ENCODE data around the gene MRPL12.

Gene MRPL12

DNA sequence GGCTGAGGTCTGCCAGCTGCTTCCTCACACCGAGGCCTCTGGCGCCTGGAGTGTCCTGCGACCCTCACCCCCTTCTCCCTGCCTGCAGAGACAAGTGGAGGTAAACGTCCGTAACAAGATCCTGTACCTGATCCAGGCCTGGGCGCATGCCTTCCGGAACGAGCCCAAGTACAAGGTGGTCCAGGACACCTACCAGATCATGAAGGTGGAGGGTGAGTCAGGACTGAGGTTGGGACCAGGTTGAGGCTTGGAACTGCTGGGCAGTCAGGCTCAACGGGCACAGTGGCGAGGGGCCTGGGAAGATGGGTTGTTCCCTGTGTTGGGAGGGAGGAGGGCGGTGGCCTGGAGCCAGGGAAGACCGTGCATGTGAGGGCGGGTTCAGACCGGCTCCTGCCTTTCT, 14.6 kb upstream of the MRPL12 start:
- H3K4me1 ChIP-seq (ENCODE audit: control insufficient read depth, insufficient read depth, low read length), result no peaks in the 10 kb centered on the region
- no peaks in the 10 kb centered on the region for H3K9me3 ChIP-seq (ENCODE audit: control insufficient read depth, insufficient read depth, low read depth, low read length)
- H3K36me3 ChIP-seq (ENCODE audit: control insufficient read depth in 2 of 2, insufficient read depth in 1 of 2, low read length in 2 of 2), result peaks cover 11 to 84% of the 10 kb centered on the region in 2 experiments; a peak in 2 of 3 replicates
- ChIA-PET CTCF (no interaction called here), POLR2A (no interaction called here)
- H3K27ac ChIP-seq (ENCODE audit: extremely low read depth, low read depth, low read length), result no peak overlapping the region
- TF ChIP-seq SP2 (tag by site-specific recombination; IDR thresholded peaks at IDR 0.05) (0 out of 2 replicates have a peak, but pooled peaks have one; percentile 23), ZNF600 (tag by site-specific recombination; IDR thresholded peaks at IDR 0.05) (peak; percentile 83), ZEB2 (tag by site-specific recombination; IDR thresholded peaks at IDR 0.05) (no peak)
- H3K4me3 ChIP-seq (ENCODE audit: low read depth, low read length), result no peak overlapping the region

- H3K27ac ChIP-seq (ENCODE audit: extremely low read depth, low read depth, low read length), result no peak overlapping the region
- TF ChIP-seq RBAK (tag by site-specific recombination; IDR thresholded peaks at IDR 0.05) (no peak), ZNF501 (tag by site-specific recombination; IDR thresholded peaks at IDR 0.05) (no peak), PRDM4 (tag by site-specific recombination; IDR thresholded peaks at IDR 0.05) (no peak), ZNF629 (tag by site-specific recombination; IDR thresholded peaks at IDR 0.05) (no peak), INSM2 (tag by site-specific recombination; IDR thresholded peaks at IDR 0.05) (no peak), ZNF791 (tag by site-specific recombination; IDR thresholded peaks at IDR 0.05) (no peak), ZNF155 (tag by site-specific recombination; IDR thresholded peaks at IDR 0.05) (no peak), ZNF561 (tag by site-specific recombination; IDR thresholded peaks at IDR 0.05; ENCODE audit: borderline replicate concordance) (no peak), KLF17 (tag by site-specific recombination; IDR thresholded peaks at IDR 0.05) (no peak), ZNF610 (tag by site-specific recombination; IDR thresholded peaks at IDR 0.05; ENCODE audit: borderline replicate concordance) (no peak), ZNF239 (tag by site-specific recombination; IDR thresholded peaks at IDR 0.05) (no peak), KLF8 (tag by site-specific recombination; IDR thresholded peaks at IDR 0.05) (no peak), ZBTB6 (tag by site-specific recombination; IDR thresholded peaks at IDR 0.05) (no peak), ZNF274 (IDR thresholded peaks at IDR 0.05; ENCODE audit: low read length) (no peak), ZNF274 (tag by site-specific recombination; IDR thresholded peaks at IDR 0.05; ENCODE audit: borderline replicate concordance) (no peak)
- TF ChIP-seq, protein P1, sequence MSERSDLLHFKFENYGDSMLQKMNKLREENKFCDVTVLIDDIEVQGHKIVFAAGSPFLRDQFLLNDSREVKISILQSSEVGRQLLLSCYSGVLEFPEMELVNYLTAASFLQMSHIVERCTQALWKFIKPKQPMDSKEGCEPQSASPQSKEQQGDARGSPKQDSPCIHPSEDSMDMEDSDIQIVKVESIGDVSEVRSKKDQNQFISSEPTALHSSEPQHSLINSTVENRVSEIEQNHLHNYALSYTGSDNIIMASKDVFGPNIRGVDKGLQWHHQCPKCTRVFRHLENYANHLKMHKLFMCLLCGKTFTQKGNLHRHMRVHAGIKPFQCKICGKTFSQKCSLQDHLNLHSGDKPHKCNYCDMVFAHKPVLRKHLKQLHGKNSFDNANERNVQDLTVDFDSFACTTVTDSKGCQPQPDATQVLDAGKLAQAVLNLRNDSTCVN (tag by site-specific recombination; optimal IDR thresholded peaks at IDR 0.05), result no peak
- TF ChIP-seq, protein P2, sequence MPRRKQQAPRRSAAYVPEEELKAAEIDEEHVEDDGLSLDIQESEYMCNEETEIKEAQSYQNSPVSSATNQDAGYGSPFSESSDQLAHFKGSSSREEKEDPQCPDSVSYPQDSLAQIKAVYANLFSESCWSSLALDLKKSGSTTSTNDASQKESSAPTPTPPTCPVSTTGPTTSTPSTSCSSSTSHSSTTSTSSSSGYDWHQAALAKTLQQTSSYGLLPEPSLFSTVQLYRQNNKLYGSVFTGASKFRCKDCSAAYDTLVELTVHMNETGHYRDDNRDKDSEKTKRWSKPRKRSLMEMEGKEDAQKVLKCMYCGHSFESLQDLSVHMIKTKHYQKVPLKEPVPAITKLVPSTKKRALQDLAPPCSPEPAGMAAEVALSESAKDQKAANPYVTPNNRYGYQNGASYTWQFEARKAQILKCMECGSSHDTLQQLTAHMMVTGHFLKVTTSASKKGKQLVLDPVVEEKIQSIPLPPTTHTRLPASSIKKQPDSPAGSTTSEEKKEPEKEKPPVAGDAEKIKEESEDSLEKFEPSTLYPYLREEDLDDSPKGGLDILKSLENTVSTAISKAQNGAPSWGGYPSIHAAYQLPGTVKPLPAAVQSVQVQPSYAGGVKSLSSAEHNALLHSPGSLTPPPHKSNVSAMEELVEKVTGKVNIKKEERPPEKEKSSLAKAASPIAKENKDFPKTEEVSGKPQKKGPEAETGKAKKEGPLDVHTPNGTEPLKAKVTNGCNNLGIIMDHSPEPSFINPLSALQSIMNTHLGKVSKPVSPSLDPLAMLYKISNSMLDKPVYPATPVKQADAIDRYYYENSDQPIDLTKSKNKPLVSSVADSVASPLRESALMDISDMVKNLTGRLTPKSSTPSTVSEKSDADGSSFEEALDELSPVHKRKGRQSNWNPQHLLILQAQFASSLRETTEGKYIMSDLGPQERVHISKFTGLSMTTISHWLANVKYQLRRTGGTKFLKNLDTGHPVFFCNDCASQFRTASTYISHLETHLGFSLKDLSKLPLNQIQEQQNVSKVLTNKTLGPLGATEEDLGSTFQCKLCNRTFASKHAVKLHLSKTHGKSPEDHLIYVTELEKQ (tag by site-specific recombination; IDR thresholded peaks at IDR 0.05; ENCODE audit: borderline replicate concordance), result no peak
- TF ChIP-seq, protein P3, sequence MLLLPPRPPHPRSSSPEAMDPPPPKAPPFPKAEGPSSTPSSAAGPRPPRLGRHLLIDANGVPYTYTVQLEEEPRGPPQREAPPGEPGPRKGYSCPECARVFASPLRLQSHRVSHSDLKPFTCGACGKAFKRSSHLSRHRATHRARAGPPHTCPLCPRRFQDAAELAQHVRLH (tag by site-specific recombination; IDR thresholded peaks at IDR 0.05), result no peak
- ChIA-PET CTCF (interaction anchor here (1.1 kb wide), 1 partner anchor 12 kb away, joined by 5 read pairs; no protein-coding TSS in a partner anchor), POLR2A (interaction anchor here (1.3 to 2.3 kb wide), 2 partner anchors 11 to 13 kb away, joined by 4 to 10 read pairs; partner anchors contain the start of gene MRPL12)
- H3K4me3 ChIP-seq (ENCODE audit: low read depth, low read length), result no peak overlapping the region
- H3K9me3 ChIP-seq (ENCODE audit: control insufficient read depth, insufficient read depth, low read depth, low read length), result no peaks in the 10 kb centered on the region
- peaks cover 11 to 98% of the 10 kb centered on the region in 2 experiments; a peak in 2 of 3 replicates for H3K36me3 ChIP-seq (ENCODE audit: control insufficient read depth in 2 of 2, insufficient read depth in 1 of 2, low read length in 2 of 2)
- no peaks in the 10 kb centered on the region for H3K4me1 ChIP-seq (ENCODE audit: control insufficient read depth, insufficient read depth, low read length)
These were observed 13.1 kb upstream of the MRPL12 start for GRCh38 chr17:81690066-81690465.

All from HEK293 (cell line).